ENCODE measurements around the gene CDC16. TPM values are rescaled to one million over a fixed set of nuclear protein-coding genes. Genes with fewer than 3 reads are reported as not detected.

Gene CDC16
- total and polyA plus RNA-seq, 2 donors (not counting 1 experiment from before 2014, with no cell fraction given) = 94.8 to 127 TPM

- Mint-ChIP-seq H3K27ac (peak overlapping the region; percentile 85), H3K27me3 (no peaks in the 10 kb centered on the region), H3K4me3 (peak overlapping the region; percentile 20), H3K9me3 (ENCODE audit: insufficient read depth) (no peaks in the 10 kb centered on the region), H3K4me1 (peaks cover 48% of the 10 kb centered on the region)
- Histone ChIP-seq H3K4me3 (ENCODE audit: control extremely low read depth in 1 of 5, extremely low read depth in 1 of 5, insufficient read depth in 1 of 5, low read depth in 2 of 5, low read length in 4 of 5) (no peak overlapping the region), H3K79me2 (ENCODE audit: control insufficient read depth, insufficient read depth, low read length) (no peaks in the 10 kb centered on the region), H3K27me3 (replicated peaks in 1 of 4; ENCODE audit: control extremely low read depth in 1 of 4, control insufficient read depth in 3 of 4, insufficient read depth in 4 of 4, low read length in 3 of 4) (no peaks in the 10 kb centered on the region), H2AFZ (ENCODE audit: insufficient read depth, low read depth, low read length, poor library complexity, severe bottlenecking) (no peak overlapping the region), H3K4me2 (replicated peaks; ENCODE audit: low read depth, low read length, poor library complexity, severe bottlenecking) (peak overlapping the region; percentile 36), H3K9me3 (ENCODE audit: control extremely low read depth in 1 of 3, control insufficient read depth in 2 of 3, insufficient read depth in 1 of 3, low read length in 2 of 3) (no peaks in the 10 kb centered on the region), H3K27ac (ENCODE audit: low read length in 2 of 2) (peak overlapping the region; percentile 53 to 71), H4K20me1 (ENCODE audit: control insufficient read depth, insufficient read depth, low read length, poor library complexity, severe bottlenecking) (no peaks in the 10 kb centered on the region), H3K36me3 (replicated peaks in 1 of 2; ENCODE audit: control extremely low read depth in 1 of 2, control insufficient read depth in 1 of 2, extremely low read depth in 1 of 2, insufficient read depth in 2 of 2, low read length in 1 of 2) (peaks cover 0 to 69% of the 10 kb centered on the region in 2 experiments), H3K9ac (ENCODE audit: low read length) (peak overlapping the region; percentile 24), H3K4me1 (ENCODE audit: control insufficient read depth in 2 of 2, insufficient read depth in 2 of 2, low read length in 2 of 2) (peaks cover 50 to 51% of the 10 kb centered on the region in 2 donors)
- POLR2A ChIA-PET = no interaction called here
- peak; percentile 25 for DNase-seq
- WGBS (ENCODE audit: insufficient coverage) = 53% methylated on average over 3 of the region's 4 CpGs
- TF ChIP-seq CTCF (IDR thresholded peaks at IDR 0.05) (no peak), EZH2 (IDR thresholded peaks at IDR 0.05; ENCODE audit: borderline replicate concordance, insufficient read depth, low read depth, low read length, poor library complexity, severe bottlenecking) (no peak)
- intact Hi-C loops (cut with micrococcal nuclease) = no loop called here
- ATAC-seq (ENCODE audit: low read depth) = peak; percentile 15
- CTCF ChIA-PET = no interaction called here
These were observed 25.3 kb downstream of the CDC16 start for GRCh38 chr13:114259974-114260373.

- POLR2A ChIA-PET = interaction anchor here (0.7 kb wide), 1 partner anchor 9 kb away, joined by 3 read pairs; no protein-coding TSS in a partner anchor
- 0% methylated on average over 1 of the region's 3 CpGs for WGBS (ENCODE audit: insufficient coverage)
- Histone ChIP-seq H3K27me3 (replicated peaks in 1 of 4; ENCODE audit: control extremely low read depth in 1 of 4, control insufficient read depth in 3 of 4, insufficient read depth in 4 of 4, low read length in 3 of 4) (no peaks in the 10 kb centered on the region), H3K4me1 (ENCODE audit: control insufficient read depth in 2 of 2, insufficient read depth in 2 of 2, low read length in 2 of 2) (peaks cover 50 to 51% of the 10 kb centered on the region in 2 donors), H3K27ac (ENCODE audit: low read length in 2 of 2) (peak overlapping the region; percentile 53 to 71), H3K36me3 (replicated peaks in 1 of 2; ENCODE audit: control extremely low read depth in 1 of 2, control insufficient read depth in 1 of 2, extremely low read depth in 1 of 2, insufficient read depth in 2 of 2, low read length in 1 of 2) (peaks cover 0 to 69% of the 10 kb centered on the region in 2 experiments), H3K4me3 (ENCODE audit: control extremely low read depth in 1 of 5, extremely low read depth in 1 of 5, insufficient read depth in 1 of 5, low read depth in 2 of 5, low read length in 4 of 5) (no peak overlapping the region), H3K79me2 (ENCODE audit: control insufficient read depth, insufficient read depth, low read length) (no peaks in the 10 kb centered on the region), H3K9me3 (ENCODE audit: control extremely low read depth in 1 of 3, control insufficient read depth in 2 of 3, insufficient read depth in 1 of 3, low read length in 2 of 3) (no peaks in the 10 kb centered on the region), H3K4me2 (replicated peaks; ENCODE audit: low read depth, low read length, poor library complexity, severe bottlenecking) (peak overlapping the region; percentile 36), H3K9ac (ENCODE audit: low read length) (peak overlapping the region; percentile 24), H2AFZ (ENCODE audit: insufficient read depth, low read depth, low read length, poor library complexity, severe bottlenecking) (no peak overlapping the region), H4K20me1 (ENCODE audit: control insufficient read depth, insufficient read depth, low read length, poor library complexity, severe bottlenecking) (no peaks in the 10 kb centered on the region)
- Mint-ChIP-seq H3K4me1 (peaks cover 48% of the 10 kb centered on the region), H3K4me3 (peak overlapping the region; percentile 77), H3K9me3 (ENCODE audit: insufficient read depth) (no peaks in the 10 kb centered on the region), H3K27me3 (no peaks in the 10 kb centered on the region), H3K27ac (peak overlapping the region; percentile 85)
- TF ChIP-seq CTCF (IDR thresholded peaks at IDR 0.05) = no peak
- no peak for TF ChIP-seq EZH2 (IDR thresholded peaks at IDR 0.05; ENCODE audit: borderline replicate concordance, insufficient read depth, low read depth, low read length, poor library complexity, severe bottlenecking)
- ATAC-seq (ENCODE audit: low read depth) = peak; percentile 48
- DNase-seq = peak; percentile 51
- intact Hi-C loops (cut with micrococcal nuclease) = no loop called here
- CTCF ChIA-PET = no interaction called here
These were observed 26.1 kb downstream of the CDC16 start for GRCh38 chr13:114260814-114261213.

Measured in B cell (primary cell).